SK-N-MC (cell line): Measurements from ENCODE around the gene FLT1.

Experiments
- DNase-seq: peaks from one replicate; pipeline ENCODE4 v3.0.0-alpha.2; 2011; ENCODE audit warnings: low read depth, low spot score
- H3K27ac ChIP-seq: fragments of 200-600 bp; sonication (generic); 2 replicates; pipeline ENCODE4 v1.5.1; 2016; ENCODE audit warnings: mixed run types
- H3K36me3 ChIP-seq: fragments of 200-600 bp; sonication (generic); 2 replicates; pipeline ENCODE4 v1.6.1; 2017; ENCODE audit warnings: antibody characterized with exemption, low read length, mixed read lengths; ENCODE audit not compliant: insufficient read depth
- H3K4me3 ChIP-seq: fragments of 200-600 bp; sonication (generic); 2 replicates; pipeline ENCODE4 v1.5.1; 2016
- H3K9ac ChIP-seq: fragments of 200-600 bp; sonication (generic); 2 replicates; pipeline ENCODE4 v1.8.0; 2017; ENCODE audit warnings: mixed run types, mixed read lengths; ENCODE audit not compliant: insufficient read length
- H3K9me3 ChIP-seq: fragments of 200-600 bp; sonication (generic); 2 replicates; pipeline ENCODE4 v1.6.1; 2017; ENCODE audit warnings: low read depth, mild to moderate bottlenecking, antibody characterized with exemption, low read length, moderate library complexity, mixed read lengths
- EZH2 ChIP-seq: fragments of 200-600 bp; sonication (generic); IDR thresholded peaks from one replicate; pipeline ENCODE4 v1.6.1; 2017; ENCODE audit warnings: antibody characterized with exemption
- FOXP2 ChIP-seq: optimal IDR thresholded peaks from 2 replicates; pipeline ENCODE3; 2011; ENCODE audit warnings: mild to moderate bottlenecking, moderate library complexity; ENCODE audit not compliant: insufficient read depth; ENCODE audit errors: extremely low read length, control extremely low read depth
- POLR2AphosphoS5 ChIP-seq: IDR thresholded peaks from 2 replicates; pipeline ENCODE4 v1.6.1; 2012; ENCODE audit warnings: mild to moderate bottlenecking, low read depth, low read length, borderline replicate concordance

FLT1 gene

GRCh38 chr13:28497143-28497876 is 2.4 kb upstream of the FLT1 start:
- Histone ChIP-seq H3K9ac (no peak overlapping the region), H3K9me3 (no peaks in the 10 kb centered on the region), H3K36me3 (no peaks in the 10 kb centered on the region), H3K27ac (no peak overlapping the region), H3K4me3 (no peak overlapping the region)
- TF ChIP-seq EZH2 (no peak), FOXP2 (no peak), POLR2AphosphoS5 (no peak)
- no peak for DNase-seq

- H3K9ac ChIP-seq = no peak overlapping the region
- H3K9me3 ChIP-seq = no peaks in the 10 kb centered on the region
- no peak for DNase-seq
- no peaks in the 10 kb centered on the region for H3K36me3 ChIP-seq
- H3K27ac ChIP-seq = no peak overlapping the region
- H3K4me3 ChIP-seq = no peak overlapping the region
- TF ChIP-seq EZH2 (no peak), POLR2AphosphoS5 (no peak), FOXP2 (no peak)
Measured at GRCh38 chr13:28496188-28496564, 1.2 kb upstream of the FLT1 start.

- TF ChIP-seq FOXP2 (no peak), EZH2 (no peak), POLR2AphosphoS5 (no peak)
- no peaks in the 10 kb centered on the region for H3K9me3 ChIP-seq
- H3K4me3 ChIP-seq = peak overlapping the region; percentile 76
- no peaks in the 10 kb centered on the region for H3K36me3 ChIP-seq
- DNase-seq = no peak
- H3K9ac ChIP-seq = no peak overlapping the region
- no peak overlapping the region for H3K27ac ChIP-seq
Measured at GRCh38 chr13:28495538-28496187, 735 bp upstream of the FLT1 start.

GRCh38 chr13:28494504-28494777 is 487 bp downstream of the FLT1 start:
- H3K9ac ChIP-seq = no peak overlapping the region
- H3K9me3 ChIP-seq = no peaks in the 10 kb centered on the region
- H3K36me3 ChIP-seq = no peaks in the 10 kb centered on the region
- no peak overlapping the region for H3K27ac ChIP-seq
- TF ChIP-seq FOXP2 = no peak
- no peak for TF ChIP-seq POLR2AphosphoS5
- TF ChIP-seq EZH2 = no peak
- DNase-seq = no peak
- peak overlapping the region; percentile 76 for H3K4me3 ChIP-seq

GRCh38 chr13:28493740-28494503 is 1.0 kb downstream of the FLT1 start:
- no peak for DNase-seq
- H3K36me3 ChIP-seq = no peaks in the 10 kb centered on the region
- H3K27ac ChIP-seq = no peak overlapping the region
- H3K4me3 ChIP-seq = peak overlapping the region; percentile 76
- no peak overlapping the region for H3K9ac ChIP-seq
- TF ChIP-seq POLR2AphosphoS5 (no peak), EZH2 (no peak)
- H3K9me3 ChIP-seq = no peaks in the 10 kb centered on the region

GRCh38 chr13:28492569-28493367 is 2.2 kb downstream of the FLT1 start:
- H3K27ac ChIP-seq = no peak overlapping the region
- H3K9ac ChIP-seq = no peak overlapping the region
- H3K36me3 ChIP-seq = no peaks in the 10 kb centered on the region
- no peak for DNase-seq
- no peaks in the 10 kb centered on the region for H3K9me3 ChIP-seq
- TF ChIP-seq EZH2 (no peak), POLR2AphosphoS5 (no peak), FOXP2 (no peak)
- H3K4me3 ChIP-seq = no peak overlapping the region

GRCh38 chr13:28490061-28490460 is 4.9 kb downstream of the FLT1 start:
- Histone ChIP-seq H3K9me3 (no peaks in the 10 kb centered on the region), H3K27ac (0 out of 2 replicates have a peak overlapping the region, but pooled peaks have one; percentile 14), H3K9ac (no peak overlapping the region), H3K4me3 (peak overlapping the region; percentile 42), H3K36me3 (no peaks in the 10 kb centered on the region)
- DNase-seq = no peak
- TF ChIP-seq FOXP2 (no peak), EZH2 (no peak)

GRCh38 chr13:28489524-28489931 is 5.4 kb downstream of the FLT1 start:
- Histone ChIP-seq H3K4me3 (peak overlapping the region; percentile 42), H3K27ac (0 out of 2 replicates have a peak overlapping the region, but pooled peaks have one; percentile 14), H3K9me3 (no peaks in the 10 kb centered on the region), H3K9ac (no peak overlapping the region), H3K36me3 (no peaks in the 10 kb centered on the region)
- DNase-seq = no peak
- no peak for TF ChIP-seq EZH2

- Histone ChIP-seq H3K9me3 (no peaks in the 10 kb centered on the region), H3K27ac (no peak overlapping the region), H3K4me3 (no peak overlapping the region), H3K36me3 (no peaks in the 10 kb centered on the region), H3K9ac (no peak overlapping the region)
- no peak for DNase-seq
- TF ChIP-seq POLR2AphosphoS5 (no peak), EZH2 (no peak), FOXP2 (no peak)
Measured at GRCh38 chr13:28488376-28489005, 6.4 kb downstream of the FLT1 start.
